Gastroesophageal sphincter (tissue), 4 donors: ENCODE data around the gene CRIM1. TPM values are rescaled to one million over a fixed set of nuclear protein-coding genes. Genes with fewer than 3 reads are reported as not detected.

Experiments
- ATAC-seq: fragments of 150-250 bp; one replicate; pipeline ENCODE4 v1.9.1; 2016; ENCODE audit warnings: mild to moderate bottlenecking, moderate library complexity
- H3K27ac ChIP-seq, 4 donors: fragments of 200-600 bp; sonication (generic) in 3 of 4; 1 replicate in 3 of 4; 2 replicates in 1 of 4; pipeline ENCODE4 v1.5.1; 2016 to 2019
- H3K27me3 ChIP-seq: fragments of 200-600 bp; sonication (generic); one replicate; pipeline ENCODE4 v1.5.1; 2019
- H3K36me3 ChIP-seq, 2 donors: fragments of 200-600 bp; sonication (generic); one replicate each; pipeline ENCODE4 v1.5.1; 2019; ENCODE audit warnings: control low read depth in 1 of 2
- H3K4me1 ChIP-seq, 3 donors: fragments of 200-600 bp; sonication (generic); 1 replicate in 2 of 3; 2 replicates in 1 of 3; pipeline ENCODE4 v1.5.1; 2016 to 2019; ENCODE audit warnings: control low read depth in 2 of 3
- H3K4me3 ChIP-seq, 2 donors: fragments of 200-600 bp; sonication (generic); one replicate each; pipeline ENCODE4 v1.5.1; 2019; ENCODE audit warnings: mild to moderate bottlenecking in 1 of 2, moderate library complexity in 1 of 2
- H3K9me3 ChIP-seq, 3 donors: fragments of 200-600 bp; sonication (generic); one replicate each; pipeline ENCODE4 v1.5.1; 2017 to 2019; ENCODE audit warnings: control low read depth in 2 of 3
- EP300 ChIP-seq: sonication (generic); formaldehyde crosslinking; IDR thresholded peaks from one replicate; pipeline ENCODE4 v1.6.1; 2017; ENCODE audit warnings: antibody characterized with exemption, mild to moderate bottlenecking
- POLR2A ChIP-seq, 2 donors: fragments of 450-650 bp; IDR thresholded peaks; one replicate each; pipeline ENCODE4 v1.6.1; 2017; ENCODE audit warnings: antibody characterized with exemption in 2 of 2, mild to moderate bottlenecking in 2 of 2, moderate library complexity in 1 of 2
- POLR2AphosphoS5 ChIP-seq: sonication (generic); formaldehyde crosslinking; IDR thresholded peaks from one replicate; pipeline ENCODE4 v1.6.1; 2017; ENCODE audit warnings: antibody characterized with exemption
- WGBS, 2 donors: methylation state at CpG; one replicate each; pipeline ENCODE4 v1.1.5; 2018; ENCODE audit warnings: low coverage in 1 of 2; 5-methylcytosine and 5-hydroxymethylcytosine counted together
- total RNA-seq, 4 donors: library from RNA; depleted of rRNA; stranded (reverse); fragments of >200 nt; gene quantifications; one replicate each; pipeline ENCODE4 v1.1.0, GENCODE V29; 2016
- TF ChIP-seq, protein P1 (sequence below), 4 experiments: fragments of 200-600 bp in 2 of 4; fragments of 450-650 bp in 2 of 4; sonication (generic) in 1 of 4; IDR thresholded peaks; one replicate each; pipeline ENCODE4 v1.5.1; 2017 to 2019; ENCODE audit warnings: antibody characterized with exemption in 4 of 4, mild to moderate bottlenecking in 2 of 4, moderate library complexity in 2 of 4

Gene CRIM1
- total RNA-seq, 4 donors from 2014 or later = 150 to 342 (median 203) TPM

GRCh38 chr2:36356990-36357846 is 1.6 kb downstream of the CRIM1 start:
- 0% methylated on average over 8 to 20 of the region's 53 CpGs for WGBS, 2 donors

DNA sequence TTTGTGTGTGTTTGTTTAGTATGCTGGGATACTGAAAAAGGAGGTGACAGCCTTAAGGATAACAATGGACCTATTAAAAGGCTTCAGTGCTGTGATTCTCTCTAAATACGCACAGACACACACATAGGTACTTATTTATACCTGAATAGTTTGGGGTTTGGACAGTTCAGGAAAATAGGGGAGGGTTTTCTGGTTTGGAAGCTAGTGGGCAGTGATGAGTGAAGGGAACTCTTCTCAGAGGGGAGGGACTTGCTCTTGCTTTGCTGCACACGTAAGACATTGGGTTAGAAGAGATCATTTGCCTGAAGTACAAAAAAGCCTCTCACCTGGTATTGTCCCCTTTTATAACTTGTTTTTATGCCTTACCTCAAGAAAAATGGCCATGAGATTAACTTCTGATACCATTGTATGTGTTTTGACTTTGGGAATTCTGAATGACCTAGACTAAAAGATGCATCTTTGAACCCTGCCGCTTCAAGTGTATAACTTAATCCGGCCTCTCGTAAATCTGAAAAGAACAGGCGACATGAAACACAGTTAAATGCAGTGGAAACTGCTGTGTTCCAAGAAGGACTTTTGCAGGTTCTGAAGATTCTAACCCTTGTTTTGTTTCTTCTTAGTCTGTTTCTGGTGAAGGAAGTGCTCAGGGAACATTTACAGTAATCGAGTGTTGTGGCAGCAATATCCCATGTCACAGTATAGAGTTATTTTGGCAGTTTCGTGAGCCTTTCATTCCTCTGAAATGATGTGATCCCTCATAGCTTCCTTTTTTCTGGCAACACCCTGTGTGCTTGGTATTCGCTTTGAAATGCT is 2.5 kb downstream of the CRIM1 start:
- 4 to 7% methylated on average over 9 of the region's 9 CpGs for WGBS, 2 donors
- peaks cover 0 to 78% (median 26%) of the 10 kb centered on the region in 3 donors for H3K4me1 ChIP-seq

More at GRCh38 chr2:36356990-36357846, 1.6 kb downstream of the CRIM1 start:
- H3K36me3 ChIP-seq = no peaks in the 10 kb centered on the region
- TF ChIP-seq POLR2A (IDR thresholded peaks at IDR 0.05) = peak; percentile 27 to 50
- peak; percentile 63 for TF ChIP-seq POLR2AphosphoS5
- TF ChIP-seq EP300 = no peak
- H3K4me1 ChIP-seq = peaks cover 0 to 78% (median 22%) of the 10 kb centered on the region in 3 donors
- ATAC-seq = peak; percentile 13
- H3K9me3 ChIP-seq = no peaks in the 10 kb centered on the region
- no peaks in the 10 kb centered on the region for H3K27me3 ChIP-seq
- peak overlapping the region; percentile 91 to 96 (median 92) for H3K27ac ChIP-seq
- H3K4me3 ChIP-seq = peak overlapping the region; percentile 72 to 95

GRCh38 chr2:36359067-36359466 is 3.5 kb downstream of the CRIM1 start:
- Histone ChIP-seq H3K27ac (peak overlapping the region; percentile 13 to 93 (median 92)), H3K27me3 (no peaks in the 10 kb centered on the region), H3K9me3 (no peaks in the 10 kb centered on the region), H3K4me3 (peak overlapping the region; percentile 72 to 95), H3K4me1 (peaks cover 0 to 78% (median 31%) of the 10 kb centered on the region in 3 donors), H3K36me3 (no peaks in the 10 kb centered on the region)
- TF ChIP-seq, protein P1, sequence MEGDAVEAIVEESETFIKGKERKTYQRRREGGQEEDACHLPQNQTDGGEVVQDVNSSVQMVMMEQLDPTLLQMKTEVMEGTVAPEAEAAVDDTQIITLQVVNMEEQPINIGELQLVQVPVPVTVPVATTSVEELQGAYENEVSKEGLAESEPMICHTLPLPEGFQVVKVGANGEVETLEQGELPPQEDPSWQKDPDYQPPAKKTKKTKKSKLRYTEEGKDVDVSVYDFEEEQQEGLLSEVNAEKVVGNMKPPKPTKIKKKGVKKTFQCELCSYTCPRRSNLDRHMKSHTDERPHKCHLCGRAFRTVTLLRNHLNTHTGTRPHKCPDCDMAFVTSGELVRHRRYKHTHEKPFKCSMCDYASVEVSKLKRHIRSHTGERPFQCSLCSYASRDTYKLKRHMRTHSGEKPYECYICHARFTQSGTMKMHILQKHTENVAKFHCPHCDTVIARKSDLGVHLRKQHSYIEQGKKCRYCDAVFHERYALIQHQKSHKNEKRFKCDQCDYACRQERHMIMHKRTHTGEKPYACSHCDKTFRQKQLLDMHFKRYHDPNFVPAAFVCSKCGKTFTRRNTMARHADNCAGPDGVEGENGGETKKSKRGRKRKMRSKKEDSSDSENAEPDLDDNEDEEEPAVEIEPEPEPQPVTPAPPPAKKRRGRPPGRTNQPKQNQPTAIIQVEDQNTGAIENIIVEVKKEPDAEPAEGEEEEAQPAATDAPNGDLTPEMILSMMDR (IDR thresholded peaks at IDR 0.05) = peak; percentile 2 to 41 (median 29)
- no peak for TF ChIP-seq POLR2A (IDR thresholded peaks at IDR 0.05)
- no peak for ATAC-seq
- WGBS, 2 donors = 19 to 20% methylated on average over 5 of the region's 5 CpGs

More for the DNA sequence above, 2.5 kb downstream of the CRIM1 start:
- Histone ChIP-seq H3K36me3 (no peaks in the 10 kb centered on the region), H3K9me3 (no peaks in the 10 kb centered on the region), H3K4me3 (peak overlapping the region; percentile 72 to 95), H3K27ac (peak overlapping the region; percentile 91 to 96 (median 92)), H3K27me3 (no peaks in the 10 kb centered on the region)
- TF ChIP-seq POLR2AphosphoS5 (peak; percentile 65), EP300 (no peak), POLR2A (IDR thresholded peaks at IDR 0.05) (peak in 1 of 2 donors; percentile 1)
- TF ChIP-seq, protein P1 (IDR thresholded peaks at IDR 0.05) = peak; percentile 12 to 67 (median 32)
- peak; percentile 33 for ATAC-seq

GRCh38 chr2:36360063-36360462 is 4.5 kb downstream of the CRIM1 start:
- TF ChIP-seq EP300 (no peak), POLR2AphosphoS5 (no peak), POLR2A (IDR thresholded peaks at IDR 0.05) (no peak)
- TF ChIP-seq, protein P1 (IDR thresholded peaks at IDR 0.05) = no peak
- H3K4me3 ChIP-seq = peak overlapping the region in 1 of 2 donors; percentile 95
- no peaks in the 10 kb centered on the region for H3K27me3 ChIP-seq
- peak overlapping the region in 2 of 4 donors; percentile 92 to 93 for H3K27ac ChIP-seq
- WGBS, 2 donors = 60 to 74% methylated on average over 4 of the region's 4 CpGs
- no peak for ATAC-seq
- no peaks in the 10 kb centered on the region for H3K36me3 ChIP-seq
- peaks cover 0 to 79% (median 34%) of the 10 kb centered on the region in 3 donors for H3K4me1 ChIP-seq
- no peaks in the 10 kb centered on the region for H3K9me3 ChIP-seq

DNA sequence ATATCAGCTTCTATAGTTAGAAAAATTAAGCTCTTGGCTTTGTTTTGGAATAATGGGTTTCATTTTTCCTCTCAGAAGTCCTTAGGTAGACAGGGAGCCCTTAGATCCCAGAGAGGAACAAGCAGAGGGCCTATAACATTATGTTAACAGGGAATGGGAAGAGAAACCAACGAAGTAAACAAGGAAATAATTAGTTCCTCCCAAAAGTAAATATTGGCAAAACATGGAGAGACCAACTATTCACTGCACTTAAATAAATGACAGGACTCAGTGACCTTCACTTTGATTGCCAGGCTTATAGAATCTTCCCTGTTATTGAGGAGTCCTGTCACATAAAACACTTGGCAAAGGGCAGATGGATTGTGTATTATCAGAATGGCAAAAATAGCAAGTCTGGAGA is 5.3 kb downstream of the CRIM1 start:
- Histone ChIP-seq H3K4me3 (no peak overlapping the region), H3K4me1 (peaks cover 0 to 87% (median 34%) of the 10 kb centered on the region in 3 donors), H3K36me3 (no peaks in the 10 kb centered on the region), H3K9me3 (no peaks in the 10 kb centered on the region), H3K27ac (peak overlapping the region in 1 of 4 donors; percentile 92), H3K27me3 (no peaks in the 10 kb centered on the region)
- ATAC-seq = no peak
- WGBS, 2 donors = 43 to 62% methylated on average over 1 of the region's 1 CpG
- no peak for TF ChIP-seq POLR2A (IDR thresholded peaks at IDR 0.05)
- TF ChIP-seq POLR2AphosphoS5 = no peak
- no peak for TF ChIP-seq EP300
- TF ChIP-seq, protein P1 (IDR thresholded peaks at IDR 0.05) = no peak
